Measurements from ENCODE around the gene MYH15. TPM values are rescaled to one million over a fixed set of nuclear protein-coding genes. Genes with fewer than 3 reads are reported as not detected.

MYH15 gene
- total and polyA plus RNA-seq, 4 donors: 0.01 to 0.08 (median 0.05) TPM; not detected in 1

GRCh38 chr3:108525971-108526370 is 15.6 kb upstream of the MYH15 start:
- Histone ChIP-seq H3K27ac (ENCODE audit: low read depth in 1 of 2, low read length in 2 of 2) (no peak overlapping the region), H3K36me3 (ENCODE audit: control insufficient read depth in 4 of 4, insufficient read depth in 3 of 4, low read depth in 1 of 4, low read length in 3 of 4) (no peaks in the 10 kb centered on the region)
- WGBS: 83% methylated on average over 2 of the region's 2 CpGs

GRCh38 chr3:108525256-108525655 is 14.9 kb upstream of the MYH15 start:
- 77% methylated on average over 2 of the region's 2 CpGs for WGBS
- no peaks in the 10 kb centered on the region for H3K4me1 ChIP-seq (ENCODE audit: control insufficient read depth in 4 of 4, insufficient read depth in 4 of 4, low read length in 3 of 4)
- no peak for DNase-seq (ENCODE audit: low spot score)
- H3K27me3 ChIP-seq (ENCODE audit: control insufficient read depth in 4 of 4, insufficient read depth in 4 of 4, low read length in 3 of 4): peaks cover 0 to 5% (median 0%) of the 10 kb centered on the region in 4 donors
- no peak overlapping the region for H3K27ac ChIP-seq (ENCODE audit: low read depth in 1 of 2, low read length in 2 of 2)
- no peaks in the 10 kb centered on the region for H3K9me3 ChIP-seq (ENCODE audit: control insufficient read depth in 4 of 4, low read length in 3 of 4)
- H3K36me3 ChIP-seq (ENCODE audit: control insufficient read depth in 4 of 4, insufficient read depth in 3 of 4, low read depth in 1 of 4, low read length in 3 of 4): no peaks in the 10 kb centered on the region
- no peak for TF ChIP-seq RXRA (IDR thresholded peaks at IDR 0.05)
- TF ChIP-seq HNF4G (IDR thresholded peaks at IDR 0.05): no peak
- TF ChIP-seq YY1 (IDR thresholded peaks at IDR 0.05): no peak
- no peak for TF ChIP-seq JUND (IDR thresholded peaks at IDR 0.05)
- no peak for TF ChIP-seq RAD21 (IDR thresholded peaks at IDR 0.05)
- no peak for TF ChIP-seq MAX (IDR thresholded peaks at IDR 0.05)
- TF ChIP-seq FOXA2 (IDR thresholded peaks at IDR 0.05): no peak
- no peak for TF ChIP-seq ATF3 (IDR thresholded peaks at IDR 0.05)
- no peak for TF ChIP-seq ZBTB33 (IDR thresholded peaks at IDR 0.05)
- no peak for TF ChIP-seq HNF4A (conservative IDR thresholded peaks at IDR 0.05)
- TF ChIP-seq TAF1 (conservative IDR thresholded peaks at IDR 0.05): no peak
- no peak for TF ChIP-seq CTCF (IDR thresholded peaks at IDR 0.05; ENCODE audit: low read depth, low read length, missing input control)
- no peak for TF ChIP-seq REST (IDR thresholded peaks at IDR 0.05)
- TF ChIP-seq NR2F2 (IDR thresholded peaks at IDR 0.05): no peak
- H3K9ac ChIP-seq (ENCODE audit: low read depth in 1 of 2, low read length in 2 of 2): no peak overlapping the region
- H3K4me3 ChIP-seq (ENCODE audit: low read depth in 1 of 3, low read length in 3 of 3): no peak overlapping the region

More at GRCh38 chr3:108525971-108526370, 15.6 kb upstream of the MYH15 start:
- no peak overlapping the region for H3K9ac ChIP-seq (ENCODE audit: low read depth in 1 of 2, low read length in 2 of 2)
- H3K9me3 ChIP-seq (ENCODE audit: control insufficient read depth in 4 of 4, low read length in 3 of 4): no peaks in the 10 kb centered on the region
- H3K4me1 ChIP-seq (ENCODE audit: control insufficient read depth in 4 of 4, insufficient read depth in 4 of 4, low read length in 3 of 4): no peaks in the 10 kb centered on the region
- TF ChIP-seq FOXA2 (IDR thresholded peaks at IDR 0.05) (no peak), HNF4A (conservative IDR thresholded peaks at IDR 0.05) (no peak), TAF1 (conservative IDR thresholded peaks at IDR 0.05) (no peak), YY1 (IDR thresholded peaks at IDR 0.05) (no peak), NR2F2 (IDR thresholded peaks at IDR 0.05) (no peak), RAD21 (IDR thresholded peaks at IDR 0.05) (no peak), GABPA (IDR thresholded peaks at IDR 0.05 in 1 of 2, conservative IDR thresholded peaks at IDR 0.05 in 1 of 2) (no peak)
- no peak overlapping the region for H3K4me3 ChIP-seq (ENCODE audit: low read depth in 1 of 3, low read length in 3 of 3)
- DNase-seq (ENCODE audit: low spot score): no peak
- H3K27me3 ChIP-seq (ENCODE audit: control insufficient read depth in 4 of 4, insufficient read depth in 4 of 4, low read length in 3 of 4): peaks cover 0 to 5% (median 0%) of the 10 kb centered on the region in 4 donors

Data from liver (tissue), 9 donors.